ENCODE results near the gene TTC13. TPM values are rescaled to one million over a fixed set of nuclear protein-coding genes. Genes with fewer than 3 reads are reported as not detected.

TTC13 gene
- total and polyA plus RNA-seq, 4 donors: 2.6 to 17.5 (median 6.8) TPM

GRCh38 chr1:230938924-230939368 is 39.7 kb downstream of the TTC13 start:
- Histone ChIP-seq H3K27me3 (ENCODE audit: control insufficient read depth in 4 of 4, insufficient read depth in 4 of 4, low read length in 3 of 4) (no peaks in the 10 kb centered on the region), H3K27ac (ENCODE audit: low read depth in 1 of 2, low read length in 2 of 2) (no peak overlapping the region), H3K4me3 (ENCODE audit: low read depth in 1 of 3, low read length in 3 of 3) (no peak overlapping the region), H3K4me1 (ENCODE audit: control insufficient read depth in 4 of 4, insufficient read depth in 4 of 4, low read length in 3 of 4) (no peaks in the 10 kb centered on the region), H3K9ac (ENCODE audit: low read depth in 1 of 2, low read length in 2 of 2) (no peak overlapping the region), H3K36me3 (ENCODE audit: control insufficient read depth in 4 of 4, insufficient read depth in 3 of 4, low read depth in 1 of 4, low read length in 3 of 4) (peaks cover 0 to 2% (median under 1%) of the 10 kb centered on the region in 4 donors), H3K9me3 (ENCODE audit: control insufficient read depth in 4 of 4, low read length in 3 of 4) (no peaks in the 10 kb centered on the region)
- no peak for DNase-seq (ENCODE audit: low spot score)
- TF ChIP-seq RXRA (IDR thresholded peaks at IDR 0.05): no peak
- TF ChIP-seq, protein P1, sequence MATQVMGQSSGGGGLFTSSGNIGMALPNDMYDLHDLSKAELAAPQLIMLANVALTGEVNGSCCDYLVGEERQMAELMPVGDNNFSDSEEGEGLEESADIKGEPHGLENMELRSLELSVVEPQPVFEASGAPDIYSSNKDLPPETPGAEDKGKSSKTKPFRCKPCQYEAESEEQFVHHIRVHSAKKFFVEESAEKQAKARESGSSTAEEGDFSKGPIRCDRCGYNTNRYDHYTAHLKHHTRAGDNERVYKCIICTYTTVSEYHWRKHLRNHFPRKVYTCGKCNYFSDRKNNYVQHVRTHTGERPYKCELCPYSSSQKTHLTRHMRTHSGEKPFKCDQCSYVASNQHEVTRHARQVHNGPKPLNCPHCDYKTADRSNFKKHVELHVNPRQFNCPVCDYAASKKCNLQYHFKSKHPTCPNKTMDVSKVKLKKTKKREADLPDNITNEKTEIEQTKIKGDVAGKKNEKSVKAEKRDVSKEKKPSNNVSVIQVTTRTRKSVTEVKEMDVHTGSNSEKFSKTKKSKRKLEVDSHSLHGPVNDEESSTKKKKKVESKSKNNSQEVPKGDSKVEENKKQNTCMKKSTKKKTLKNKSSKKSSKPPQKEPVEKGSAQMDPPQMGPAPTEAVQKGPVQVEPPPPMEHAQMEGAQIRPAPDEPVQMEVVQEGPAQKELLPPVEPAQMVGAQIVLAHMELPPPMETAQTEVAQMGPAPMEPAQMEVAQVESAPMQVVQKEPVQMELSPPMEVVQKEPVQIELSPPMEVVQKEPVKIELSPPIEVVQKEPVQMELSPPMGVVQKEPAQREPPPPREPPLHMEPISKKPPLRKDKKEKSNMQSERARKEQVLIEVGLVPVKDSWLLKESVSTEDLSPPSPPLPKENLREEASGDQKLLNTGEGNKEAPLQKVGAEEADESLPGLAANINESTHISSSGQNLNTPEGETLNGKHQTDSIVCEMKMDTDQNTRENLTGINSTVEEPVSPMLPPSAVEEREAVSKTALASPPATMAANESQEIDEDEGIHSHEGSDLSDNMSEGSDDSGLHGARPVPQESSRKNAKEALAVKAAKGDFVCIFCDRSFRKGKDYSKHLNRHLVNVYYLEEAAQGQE (IDR thresholded peaks at IDR 0.05): no peak
- no peak for TF ChIP-seq NR2F2 (IDR thresholded peaks at IDR 0.05)
- TF ChIP-seq SP1 (IDR thresholded peaks at IDR 0.05): no peak
- TF ChIP-seq EGR1 (IDR thresholded peaks at IDR 0.05; ENCODE audit: low read depth in 2 of 2): no peak
- TF ChIP-seq HNF4A (conservative IDR thresholded peaks at IDR 0.05): no peak
- TF ChIP-seq ZBTB33 (IDR thresholded peaks at IDR 0.05): no peak
- TF ChIP-seq ATF3 (IDR thresholded peaks at IDR 0.05): no peak
- TF ChIP-seq, protein P2, sequence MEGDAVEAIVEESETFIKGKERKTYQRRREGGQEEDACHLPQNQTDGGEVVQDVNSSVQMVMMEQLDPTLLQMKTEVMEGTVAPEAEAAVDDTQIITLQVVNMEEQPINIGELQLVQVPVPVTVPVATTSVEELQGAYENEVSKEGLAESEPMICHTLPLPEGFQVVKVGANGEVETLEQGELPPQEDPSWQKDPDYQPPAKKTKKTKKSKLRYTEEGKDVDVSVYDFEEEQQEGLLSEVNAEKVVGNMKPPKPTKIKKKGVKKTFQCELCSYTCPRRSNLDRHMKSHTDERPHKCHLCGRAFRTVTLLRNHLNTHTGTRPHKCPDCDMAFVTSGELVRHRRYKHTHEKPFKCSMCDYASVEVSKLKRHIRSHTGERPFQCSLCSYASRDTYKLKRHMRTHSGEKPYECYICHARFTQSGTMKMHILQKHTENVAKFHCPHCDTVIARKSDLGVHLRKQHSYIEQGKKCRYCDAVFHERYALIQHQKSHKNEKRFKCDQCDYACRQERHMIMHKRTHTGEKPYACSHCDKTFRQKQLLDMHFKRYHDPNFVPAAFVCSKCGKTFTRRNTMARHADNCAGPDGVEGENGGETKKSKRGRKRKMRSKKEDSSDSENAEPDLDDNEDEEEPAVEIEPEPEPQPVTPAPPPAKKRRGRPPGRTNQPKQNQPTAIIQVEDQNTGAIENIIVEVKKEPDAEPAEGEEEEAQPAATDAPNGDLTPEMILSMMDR (IDR thresholded peaks at IDR 0.05; ENCODE audit: low read depth, low read length, missing input control): no peak
- WGBS: 84% methylated on average over 2 of the region's 2 CpGs

DNA sequence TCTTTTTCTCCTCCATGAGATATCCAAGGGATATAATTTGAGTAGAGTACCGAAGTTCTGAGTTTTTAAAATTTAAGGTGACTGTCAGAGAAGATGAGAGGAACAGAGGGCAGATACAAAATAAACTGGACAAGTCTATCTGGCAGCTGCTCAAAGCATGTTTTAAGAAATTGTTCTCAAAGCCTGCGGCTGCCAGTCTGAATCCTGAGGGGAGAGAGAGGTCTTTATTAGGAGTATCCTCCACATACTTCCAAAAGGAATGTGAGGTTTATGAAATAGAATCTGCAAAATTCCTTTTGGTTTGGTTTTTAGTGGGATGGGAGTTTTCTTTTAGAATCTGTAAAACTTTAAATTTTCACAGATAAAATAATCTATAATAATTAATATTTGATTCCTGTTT is 41.3 kb downstream of the TTC13 start:
- Histone ChIP-seq H3K27ac (ENCODE audit: low read depth in 1 of 2, low read length in 2 of 2) (no peak overlapping the region), H3K9ac (ENCODE audit: low read depth in 1 of 2, low read length in 2 of 2) (no peak overlapping the region), H3K27me3 (ENCODE audit: control insufficient read depth in 4 of 4, insufficient read depth in 4 of 4, low read length in 3 of 4) (no peaks in the 10 kb centered on the region), H3K4me3 (ENCODE audit: low read depth in 1 of 3, low read length in 3 of 3) (no peak overlapping the region), H3K36me3 (ENCODE audit: control insufficient read depth in 4 of 4, insufficient read depth in 3 of 4, low read depth in 1 of 4, low read length in 3 of 4) (peaks cover 0 to 2% (median under 1%) of the 10 kb centered on the region in 4 donors), H3K4me1 (ENCODE audit: control insufficient read depth in 4 of 4, insufficient read depth in 4 of 4, low read length in 3 of 4) (no peaks in the 10 kb centered on the region), H3K9me3 (ENCODE audit: control insufficient read depth in 4 of 4, low read length in 3 of 4) (no peaks in the 10 kb centered on the region)
- WGBS: 86% methylated on average over 2 of the region's 2 CpGs
- no peak for DNase-seq (ENCODE audit: low spot score)
- no peak for TF ChIP-seq JUND (IDR thresholded peaks at IDR 0.05)
- TF ChIP-seq EGR1 (IDR thresholded peaks at IDR 0.05; ENCODE audit: low read depth in 2 of 2): no peak
- no peak for TF ChIP-seq YY1 (IDR thresholded peaks at IDR 0.05)
- no peak for TF ChIP-seq GABPA (IDR thresholded peaks at IDR 0.05 in 1 of 2, conservative IDR thresholded peaks at IDR 0.05 in 1 of 2)
- no peak for TF ChIP-seq SP1 (IDR thresholded peaks at IDR 0.05)
- no peak for TF ChIP-seq RAD21 (IDR thresholded peaks at IDR 0.05)
- TF ChIP-seq ATF3 (IDR thresholded peaks at IDR 0.05): no peak
- TF ChIP-seq FOXA1 (IDR thresholded peaks at IDR 0.05): no peak
- TF ChIP-seq ZBTB33 (IDR thresholded peaks at IDR 0.05): no peak
- TF ChIP-seq, protein P1 (IDR thresholded peaks at IDR 0.05): no peak
- no peak for TF ChIP-seq HNF4G (IDR thresholded peaks at IDR 0.05)
- TF ChIP-seq TAF1 (conservative IDR thresholded peaks at IDR 0.05): no peak
- no peak for TF ChIP-seq HNF4A (conservative IDR thresholded peaks at IDR 0.05)
